HCT116 (cell line): ENCODE results near the gene GID4. TPM values are rescaled to one million over a fixed set of nuclear protein-coding genes. Genes with fewer than 3 reads are reported as not detected.

Experiments
- ATAC-seq: fragments of 200-7000 bp; cut with Tn5 transposase; 2 replicates; pipeline ENCODE4 v1.9.1; 2020; ENCODE audit warnings: mild to moderate bottlenecking, moderate library complexity
- BruUV-seq: library from RNA; stranded (reverse); fragments of 400-500 nt; replicated peaks from 2 replicates; lab custom pipeline; 2021; lab: Mats Ljungman, UMichigan
- CTCF ChIA-PET: fragments of 300-600 bp; sonication (Branson Sonifier 250); formaldehyde crosslinking; loops from one replicate; lab custom pipeline; 2021; ENCODE audit warnings: antibody characterized with exemption; lab: Charles Lee
- POLR2A ChIA-PET: fragments of 300-600, 350-600 bp; sonication (Branson Sonifier 250); formaldehyde crosslinking; loops from one replicate; lab custom pipeline; 2021; ENCODE audit warnings: antibody characterized with exemption; lab: Charles Lee
- RAD21 ChIA-PET, 2 experiments: fragments of 300-600 bp; sonication (Branson Sonifier 250); formaldehyde crosslinking; loops; one replicate each; lab custom pipeline; 2023; ENCODE audit warnings: low total read pairs in 2 of 2; ENCODE audit not compliant: uncharacterized antibody in 2 of 2, unreplicated experiment in 2 of 2, low non-redundant PET in 1 of 2; lab: Charles Lee
- DNase-seq: peaks from one replicate; pipeline ENCODE4 v3.0.0-alpha.2; 2010; ENCODE audit warnings: low read depth, low spot score
- H2AFZ ChIP-seq: fragments of 200-600 bp; shearing (Covaris generic), sonication (generic); 2 replicates; pipeline ENCODE4 v1.6.1; 2017; ENCODE audit warnings: low read depth, mixed run types, mixed read lengths, antibody characterized with exemption, low read length; ENCODE audit not compliant: poor library complexity, severe bottlenecking
- H3K27ac ChIP-seq: 2 replicates; pipeline ENCODE4 v1.5.1; 2012; ENCODE audit warnings: low read depth, low read length
- H3K27me3 ChIP-seq: fragments of 200-600 bp; sonication (generic); 2 replicates; pipeline ENCODE4 v1.6.1; 2016; ENCODE audit warnings: mixed run types, low read length, mixed read lengths; ENCODE audit not compliant: insufficient read depth
- H3K36me3 ChIP-seq, 2 experiments: fragments of 200-500 bp in 1 of 2; fragments of 200-600 bp in 1 of 2; sonication (Bioruptor generic) in 1 of 2; sonication (generic) in 1 of 2; 2 replicates each; pipeline versions ENCODE4 v1.5.1 to v1.6.1; 2014 to 2016; ENCODE audit warnings: low read length in 2 of 2, inconsistent platforms in 1 of 2, mixed read lengths in 1 of 2, mixed run types in 1 of 2; ENCODE audit not compliant: insufficient read depth in 2 of 2, control insufficient read depth in 1 of 2
- H3K4me1 ChIP-seq, 2 experiments: fragments of 200-600 bp in 1 of 2; sonication (generic) in 1 of 2; 2 replicates each; pipeline versions ENCODE4 v1.5.1 to v1.6.1; 2012 to 2017; ENCODE audit warnings: low read length in 2 of 2, inconsistent platforms in 1 of 2, mild to moderate bottlenecking in 1 of 2, mixed read lengths in 1 of 2, mixed run types in 1 of 2, moderate library complexity in 1 of 2; ENCODE audit not compliant: insufficient read depth in 2 of 2, control insufficient read depth in 1 of 2
- H3K4me2 ChIP-seq: fragments of 200-600 bp; sonication (generic); 2 replicates; pipeline ENCODE4 v1.6.1; 2017; ENCODE audit warnings: mixed run types, low read length, mixed read lengths
- H3K4me3 ChIP-seq, 2 experiments: fragments of 200-600 bp in 1 of 2; sonication (generic) in 1 of 2; replicated peaks in 1 of 2; 2 replicates each; pipeline ENCODE4 v1.5.1; 2011 to 2016; ENCODE audit warnings: low read length in 2 of 2, control low read depth in 1 of 2, low read depth in 1 of 2, mild to moderate bottlenecking in 1 of 2, mixed read lengths in 1 of 2, mixed run types in 1 of 2
- H3K79me2 ChIP-seq: fragments of 200-600 bp; sonication (generic); 2 replicates; pipeline ENCODE4 v1.6.1; 2017; ENCODE audit warnings: mild to moderate bottlenecking, mixed run types, low read length, moderate library complexity, mixed read lengths; ENCODE audit not compliant: insufficient read depth
- H3K9ac ChIP-seq: fragments of 200-600 bp; sonication (generic); 2 replicates; pipeline ENCODE4 v1.6.1; 2016; ENCODE audit warnings: low read length, mixed read lengths
- H3K9me2 ChIP-seq: fragments of 200-600 bp; sonication (generic), shearing (Covaris generic); 2 replicates; pipeline ENCODE4 v1.6.1; 2017; ENCODE audit warnings: mixed run types, mild to moderate bottlenecking, moderate library complexity; ENCODE audit not compliant: insufficient read depth
- H3K9me3 ChIP-seq, 2 experiments: fragments of 200-500 bp in 1 of 2; fragments of 200-600 bp in 1 of 2; sonication (Bioruptor generic) in 1 of 2; sonication (generic) in 1 of 2; 2 replicates each; pipeline ENCODE4 v1.6.1; 2014 to 2017; ENCODE audit warnings: low read length in 2 of 2, mixed read lengths in 2 of 2, inconsistent platforms in 1 of 2, low read depth in 1 of 2, mild to moderate bottlenecking in 1 of 2, mixed run types in 1 of 2, moderate library complexity in 1 of 2; ENCODE audit not compliant: control insufficient read depth in 1 of 2, insufficient read depth in 1 of 2
- H4K20me1 ChIP-seq: fragments of 200-600 bp; sonication (generic), shearing (Covaris generic); 2 replicates; pipeline ENCODE4 v1.6.1; 2017; ENCODE audit warnings: mixed run types, mild to moderate bottlenecking, moderate library complexity; ENCODE audit not compliant: insufficient read depth
- CBX3 ChIP-seq: IDR thresholded peaks from 2 replicates; pipeline ENCODE4 v1.6.1; 2012; ENCODE audit warnings: low read depth
- CEBPB ChIP-seq: IDR thresholded peaks from 2 replicates; pipeline ENCODE4 v1.6.1; 2012; ENCODE audit warnings: low read depth
- EGR1 ChIP-seq: IDR thresholded peaks from 2 replicates; pipeline ENCODE4 v1.6.1; 2012; ENCODE audit warnings: low read depth
- FOSL1 ChIP-seq: IDR thresholded peaks from 2 replicates; pipeline ENCODE4 v1.6.1; 2012; ENCODE audit warnings: low read depth
- JUND ChIP-seq: IDR thresholded peaks from 2 replicates; pipeline ENCODE4 v1.6.1; 2012
- POLR2A ChIP-seq: IDR thresholded peaks from 2 replicates; pipeline ENCODE4 v1.7.0; 2011; ENCODE audit warnings: borderline replicate concordance; ENCODE audit not compliant: insufficient read depth, insufficient read length; ENCODE audit errors: extremely low read depth
- SRF ChIP-seq: IDR thresholded peaks from 2 replicates; pipeline ENCODE4 v1.6.1; 2012; ENCODE audit warnings: low read depth
- TCF7L2 ChIP-seq: IDR thresholded peaks from 2 replicates; pipeline ENCODE4 v1.7.0; 2011; ENCODE audit warnings: borderline replicate concordance, inconsistent platforms; ENCODE audit not compliant: insufficient read depth, insufficient read length; ENCODE audit errors: extremely low read depth
- YY1 ChIP-seq: IDR thresholded peaks from 2 replicates; pipeline ENCODE4 v1.6.1; 2011; ENCODE audit warnings: low read length, low read depth, moderate library complexity, mild to moderate bottlenecking; ENCODE audit not compliant: insufficient replicate concordance; ENCODE audit errors: extremely low read depth
- intact Hi-C: fragments of 100-400 bp; cut with micrococcal nuclease; formaldehyde crosslinking; loops from 2 replicates; pipeline ENCODE4 v1.10.0; 2022
- total RNA-seq: library from RNA; stranded (reverse); gene quantifications from one replicate; pipeline ENCODE4 v1.2.1, GENCODE V29; 2021; ENCODE audit not compliant: unreplicated experiment
- TF ChIP-seq, protein P1 (sequence below): IDR thresholded peaks from 2 replicates; pipeline ENCODE4 v1.6.1; 2012
- TF ChIP-seq, protein P2 (sequence below), 3 experiments: fragments of 200-600 bp in 1 of 3; sonication (generic) in 1 of 3; IDR thresholded peaks in 2 of 3; conservative IDR thresholded peaks in 1 of 3; 2 replicates each; pipeline ENCODE4 v1.5.1; 2012 to 2017; ENCODE audit warnings: low read depth in 2 of 3, low read length in 2 of 3, antibody characterized with exemption in 1 of 3, borderline replicate concordance in 1 of 3, control low read depth in 1 of 3, mild to moderate bottlenecking in 1 of 3, mixed read lengths in 1 of 3, mixed run types in 1 of 3, moderate library complexity in 1 of 3; ENCODE audit not compliant: insufficient read depth in 1 of 3

GID4 gene
- total RNA-seq, 1 experiment from 2014 or later = 10.8 TPM

DNA sequence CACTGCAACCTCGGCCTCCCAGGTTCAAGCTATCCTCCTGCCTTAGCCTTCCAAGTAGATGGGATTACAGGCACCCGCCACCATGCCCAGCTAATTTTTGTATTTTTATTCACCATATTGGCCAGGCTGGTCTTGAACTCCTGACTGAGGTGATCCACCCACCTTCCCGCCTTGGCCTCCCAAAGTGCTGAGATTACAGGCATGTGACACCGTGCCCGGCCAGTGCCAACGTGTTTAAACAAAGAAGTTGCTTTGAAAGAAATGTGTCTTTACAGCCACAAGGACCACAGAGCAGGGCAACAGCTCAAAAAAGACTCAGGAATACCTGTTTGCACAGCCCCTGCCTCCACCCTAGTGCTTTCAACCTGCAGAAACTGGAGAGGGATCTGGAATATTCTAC, 25.2 kb upstream of the GID4 start:
- Histone ChIP-seq H3K9me2 (no peaks in the 10 kb centered on the region), H3K79me2 (no peaks in the 10 kb centered on the region), H3K4me3 (no peak overlapping the region), H3K9me3 (no peaks in the 10 kb centered on the region), H2AFZ (no peak overlapping the region), H3K4me2 (no peak overlapping the region), H3K27ac (no peak overlapping the region), H3K9ac (no peak overlapping the region), H3K27me3 (no peaks in the 10 kb centered on the region), H3K4me1 (no peaks in the 10 kb centered on the region), H4K20me1 (no peaks in the 10 kb centered on the region), H3K36me3 (peaks cover 0 to 3% of the 10 kb centered on the region in 2 experiments; a peak in 1 of 4 replicates)
- CTCF ChIA-PET = no interaction called here
- RAD21 ChIA-PET = no interaction called here
- intact Hi-C loops = no loop called here
- no peak for DNase-seq
- TF ChIP-seq FOSL1 = no peak
- no peak for TF ChIP-seq JUND
- TF ChIP-seq YY1 = no peak
- TF ChIP-seq CEBPB = no peak
- TF ChIP-seq EGR1 = no peak
- TF ChIP-seq, protein P1, sequence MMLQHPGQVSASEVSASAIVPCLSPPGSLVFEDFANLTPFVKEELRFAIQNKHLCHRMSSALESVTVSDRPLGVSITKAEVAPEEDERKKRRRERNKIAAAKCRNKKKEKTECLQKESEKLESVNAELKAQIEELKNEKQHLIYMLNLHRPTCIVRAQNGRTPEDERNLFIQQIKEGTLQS = no peak
- TF ChIP-seq, protein P2, sequence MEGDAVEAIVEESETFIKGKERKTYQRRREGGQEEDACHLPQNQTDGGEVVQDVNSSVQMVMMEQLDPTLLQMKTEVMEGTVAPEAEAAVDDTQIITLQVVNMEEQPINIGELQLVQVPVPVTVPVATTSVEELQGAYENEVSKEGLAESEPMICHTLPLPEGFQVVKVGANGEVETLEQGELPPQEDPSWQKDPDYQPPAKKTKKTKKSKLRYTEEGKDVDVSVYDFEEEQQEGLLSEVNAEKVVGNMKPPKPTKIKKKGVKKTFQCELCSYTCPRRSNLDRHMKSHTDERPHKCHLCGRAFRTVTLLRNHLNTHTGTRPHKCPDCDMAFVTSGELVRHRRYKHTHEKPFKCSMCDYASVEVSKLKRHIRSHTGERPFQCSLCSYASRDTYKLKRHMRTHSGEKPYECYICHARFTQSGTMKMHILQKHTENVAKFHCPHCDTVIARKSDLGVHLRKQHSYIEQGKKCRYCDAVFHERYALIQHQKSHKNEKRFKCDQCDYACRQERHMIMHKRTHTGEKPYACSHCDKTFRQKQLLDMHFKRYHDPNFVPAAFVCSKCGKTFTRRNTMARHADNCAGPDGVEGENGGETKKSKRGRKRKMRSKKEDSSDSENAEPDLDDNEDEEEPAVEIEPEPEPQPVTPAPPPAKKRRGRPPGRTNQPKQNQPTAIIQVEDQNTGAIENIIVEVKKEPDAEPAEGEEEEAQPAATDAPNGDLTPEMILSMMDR (IDR thresholded peaks at IDR 0.05 in 2 of 3, conservative IDR thresholded peaks at IDR 0.05 in 1 of 3; ENCODE audit: borderline replicate concordance in 1 of 3, insufficient read depth in 1 of 3, low read depth in 2 of 3, low read length in 2 of 3) = no peak
- TF ChIP-seq CBX3 = no peak
- TF ChIP-seq TCF7L2 = no peak
- TF ChIP-seq SRF = no peak
- TF ChIP-seq POLR2A = no peak
- no peak for ATAC-seq
- POLR2A ChIA-PET = no interaction called here
- BruUV-seq = no TSS peak
